Activated naive CD8-positive, alpha-beta T cell treated with anti-CD3 and anti-CD28 coated beads, Interleukin-2, amount 10 ng/mL, durations not matched to agents 7 days and 5 days (primary cell): ENCODE data around the gene CA7. TPM values are rescaled to one million over a fixed set of nuclear protein-coding genes. Genes with fewer than 3 reads are reported as not detected.

Source experiments
- ATAC-seq: fragments of 150-1000 bp; cut with Tn5 transposase; one replicate; pipeline ENCODE4 v1.10.0; 2021; ENCODE audit warnings: low read depth, moderate library complexity
- POLR2A ChIA-PET: fragments of 350-600 bp; sonication (Branson Sonifier 250); formaldehyde crosslinking; loops from one replicate; lab custom pipeline; 2021; ENCODE audit warnings: antibody characterized with exemption; lab: Charles Lee
- DNase-seq: peaks from one replicate; pipeline ENCODE4 v3.0.0; 2021
- H3K27ac Mint-ChIP-seq: one replicate; pipeline ENCODE4 v1.8.0; 2022; ENCODE audit warnings: mild to moderate bottlenecking, mixed read lengths
- H3K27me3 Mint-ChIP-seq: one replicate; pipeline ENCODE4 v1.8.0; 2022; ENCODE audit warnings: mild to moderate bottlenecking, moderate library complexity, mixed read lengths
- H3K36me3 Mint-ChIP-seq: one replicate; pipeline ENCODE4 v1.8.0; 2021; ENCODE audit warnings: mild to moderate bottlenecking, mixed read lengths
- H3K4me1 Mint-ChIP-seq: one replicate; pipeline ENCODE4 v1.8.0; 2021; ENCODE audit warnings: mixed read lengths
- H3K4me3 Mint-ChIP-seq: one replicate; pipeline ENCODE4 v1.8.0; 2022; ENCODE audit warnings: mild to moderate bottlenecking, moderate library complexity, mixed read lengths
- H3K9me3 Mint-ChIP-seq: one replicate; pipeline ENCODE4 v1.8.0; 2021; ENCODE audit warnings: mixed read lengths
- total RNA-seq, 2 experiments: library from RNA; stranded (reverse); gene quantifications; one replicate each; pipeline ENCODE4 v1.2.3, GENCODE V29; 2021

Gene CA7
- total RNA-seq, 2 experiments from 2014 or later, result not detected

DNA sequence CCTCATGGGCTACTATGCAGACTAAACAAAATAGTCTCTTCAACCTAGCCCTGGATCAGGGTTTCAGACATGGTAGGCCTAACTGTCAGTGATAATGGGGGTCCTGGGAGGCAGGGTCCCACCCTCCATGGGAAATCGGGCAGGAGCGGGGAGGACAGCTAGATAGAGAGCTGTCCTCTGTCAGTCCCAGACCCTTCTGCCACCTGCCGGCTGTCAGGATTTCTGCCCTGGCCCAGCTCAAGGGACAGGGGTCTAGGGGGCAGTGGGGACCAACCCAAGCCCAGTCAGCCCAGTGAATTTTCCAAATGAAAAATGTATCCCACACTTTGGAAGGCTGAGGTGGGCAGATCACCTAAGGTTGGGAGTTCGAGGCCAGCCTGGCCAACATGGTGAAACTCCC lies 5.3 kb downstream of the CA7 start:
- no peak overlapping the region for H3K27ac Mint-ChIP-seq
- H3K4me3 Mint-ChIP-seq, result no peak overlapping the region
- POLR2A ChIA-PET, result no interaction called here
- no peak for DNase-seq
- no peaks in the 10 kb centered on the region for H3K36me3 Mint-ChIP-seq
- peaks cover 16% of the 10 kb centered on the region for H3K4me1 Mint-ChIP-seq
- H3K9me3 Mint-ChIP-seq, result no peaks in the 10 kb centered on the region
- peaks cover 21% of the 10 kb centered on the region for H3K27me3 Mint-ChIP-seq
- no peak for ATAC-seq

GRCh38 chr16:66850115-66850815 lies 6.1 kb downstream of the CA7 start:
- DNase-seq, result no peak
- Mint-ChIP-seq H3K27ac (no peak overlapping the region), H3K27me3 (peaks cover 16% of the 10 kb centered on the region), H3K4me1 (peaks cover 12% of the 10 kb centered on the region), H3K9me3 (no peaks in the 10 kb centered on the region), H3K4me3 (no peak overlapping the region), H3K36me3 (no peaks in the 10 kb centered on the region)
- no peak for ATAC-seq
- POLR2A ChIA-PET, result no interaction called here

DNA sequence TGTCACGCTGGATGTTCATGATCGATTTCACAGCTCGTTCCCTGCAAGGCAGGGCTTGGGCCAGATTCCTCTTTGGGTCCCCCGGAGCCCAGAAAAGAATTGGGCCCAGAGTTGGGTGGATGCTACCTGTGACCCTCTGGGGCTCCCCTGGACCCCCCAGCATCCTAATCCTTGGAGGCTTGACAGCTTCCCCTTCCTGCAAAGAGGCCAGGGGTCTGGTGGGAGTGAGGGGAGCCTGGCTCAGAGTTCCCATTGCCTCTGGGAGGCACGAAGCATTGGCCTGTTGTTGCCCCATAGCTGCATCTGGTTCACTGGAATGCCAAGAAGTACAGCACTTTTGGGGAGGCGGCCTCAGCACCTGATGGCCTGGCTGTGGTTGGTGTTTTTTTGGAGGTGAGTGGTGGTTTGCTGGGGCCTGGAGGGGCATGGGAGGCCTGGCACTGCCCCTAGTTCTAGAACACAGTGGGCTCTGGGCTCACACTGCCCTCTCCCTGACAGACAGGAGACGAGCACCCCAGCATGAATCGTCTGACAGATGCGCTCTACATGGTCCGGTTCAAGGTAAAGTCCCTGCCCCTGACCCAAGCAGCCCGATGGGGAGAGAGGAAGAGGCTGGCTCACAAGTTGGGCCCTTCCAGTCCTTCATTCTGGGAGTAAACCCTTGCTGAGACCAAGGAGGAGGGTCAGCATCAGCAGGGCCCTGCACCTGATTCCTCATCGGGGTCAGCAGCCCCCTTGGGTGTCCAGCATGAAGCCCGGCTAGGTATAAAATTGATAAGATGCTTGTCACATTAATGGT lies 7.2 kb downstream of the CA7 start:
- POLR2A ChIA-PET, result no interaction called here
- Mint-ChIP-seq H3K4me1 (peaks cover 10% of the 10 kb centered on the region), H3K4me3 (no peak overlapping the region), H3K36me3 (no peaks in the 10 kb centered on the region), H3K27me3 (peaks cover 5% of the 10 kb centered on the region), H3K27ac (no peak overlapping the region), H3K9me3 (no peaks in the 10 kb centered on the region)
- ATAC-seq (no peak), DNase-seq (no peak)

GRCh38 chr16:66853261-66854139 lies 9.3 kb downstream of the CA7 start:
- H3K4me1 Mint-ChIP-seq, result peaks cover 3% of the 10 kb centered on the region
- no peak overlapping the region for H3K4me3 Mint-ChIP-seq
- H3K36me3 Mint-ChIP-seq, result no peaks in the 10 kb centered on the region
- peaks cover under 1% of the 10 kb centered on the region for H3K27me3 Mint-ChIP-seq
- no peak overlapping the region for H3K27ac Mint-ChIP-seq
- ATAC-seq (no peak), DNase-seq (no peak)
- POLR2A ChIA-PET, result interaction anchor here (0.5 kb wide), 1 partner anchor 50 kb away, joined by 3 read pairs; no protein-coding TSS in a partner anchor
- no peaks in the 10 kb centered on the region for H3K9me3 Mint-ChIP-seq

DNA sequence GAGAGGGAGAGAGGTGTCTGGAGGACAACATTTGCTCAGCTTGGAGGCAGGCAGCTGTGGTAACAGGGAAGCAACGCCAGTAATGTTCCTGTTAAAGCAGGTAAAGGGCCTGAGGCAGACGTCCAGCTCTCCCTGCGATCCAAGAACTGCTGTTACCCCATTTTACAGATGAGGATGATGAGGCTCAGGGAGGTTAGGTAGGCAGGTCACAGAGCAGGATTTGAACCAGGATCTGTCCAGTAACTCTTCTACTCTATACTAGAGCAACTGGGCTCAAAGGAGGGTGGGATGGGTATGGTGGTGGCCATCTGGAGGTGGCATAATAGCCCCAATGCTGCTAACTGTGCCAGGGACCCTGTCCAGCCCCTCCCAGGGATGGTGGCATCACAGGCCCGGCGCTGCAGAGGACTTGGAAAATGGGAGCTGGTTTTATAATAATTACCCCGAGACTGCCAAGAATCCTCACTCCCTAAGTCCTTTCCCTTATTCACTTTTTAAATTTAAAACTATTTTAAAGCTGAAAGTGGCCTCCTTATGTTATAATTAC lies 12.0 kb downstream of the CA7 start:
- Mint-ChIP-seq H3K27ac (no peak overlapping the region), H3K27me3 (no peaks in the 10 kb centered on the region), H3K36me3 (no peaks in the 10 kb centered on the region), H3K4me3 (no peak overlapping the region), H3K9me3 (no peaks in the 10 kb centered on the region), H3K4me1 (peaks cover 2% of the 10 kb centered on the region)
- no peak for ATAC-seq
- POLR2A ChIA-PET, result interaction anchor here (1.3 kb wide), 1 partner anchor 105 kb away, joined by 3 read pairs; no protein-coding TSS in a partner anchor
- DNase-seq, result no peak

DNA sequence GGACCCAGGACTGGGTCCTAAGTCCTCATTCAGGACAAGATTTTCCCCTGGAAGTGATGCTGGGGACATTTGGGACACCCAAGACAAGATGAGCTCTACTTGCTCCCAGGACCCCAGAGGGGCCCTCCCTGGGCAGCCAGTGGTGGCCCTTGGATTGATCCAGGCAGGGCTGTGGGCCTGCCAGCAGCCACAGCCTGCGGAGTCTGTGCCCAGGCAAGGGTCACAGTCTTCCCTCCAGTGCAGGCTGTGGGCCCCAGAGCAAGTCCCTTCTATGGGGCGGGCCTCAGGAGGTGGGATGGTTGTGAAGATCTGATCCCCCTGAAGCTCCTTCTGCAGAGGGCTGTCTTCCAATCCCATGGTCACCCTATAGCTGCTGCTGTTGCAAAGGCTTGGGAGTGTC lies 12.6 kb downstream of the CA7 start:
- POLR2A ChIA-PET, result interaction anchor here (1.3 kb wide), 1 partner anchor 106 kb away, joined by 3 read pairs; no protein-coding TSS in a partner anchor
- no peaks in the 10 kb centered on the region for H3K9me3 Mint-ChIP-seq
- H3K27me3 Mint-ChIP-seq, result no peaks in the 10 kb centered on the region
- no peak for DNase-seq
- H3K4me3 Mint-ChIP-seq, result no peak overlapping the region
- H3K27ac Mint-ChIP-seq, result no peak overlapping the region
- peaks cover 2% of the 10 kb centered on the region for H3K4me1 Mint-ChIP-seq
- H3K36me3 Mint-ChIP-seq, result no peaks in the 10 kb centered on the region
- ATAC-seq, result no peak

GRCh38 chr16:66857437-66857836 lies 13.2 kb downstream of the CA7 start:
- Mint-ChIP-seq H3K9me3 (no peaks in the 10 kb centered on the region), H3K27me3 (no peaks in the 10 kb centered on the region), H3K4me1 (peaks cover 2% of the 10 kb centered on the region), H3K27ac (no peak overlapping the region), H3K36me3 (no peaks in the 10 kb centered on the region), H3K4me3 (no peak overlapping the region)
- POLR2A ChIA-PET, result interaction anchor here (1.3 kb wide), 1 partner anchor 107 kb away, joined by 3 read pairs; no protein-coding TSS in a partner anchor
- no peak for ATAC-seq
- DNase-seq, result no peak

DNA sequence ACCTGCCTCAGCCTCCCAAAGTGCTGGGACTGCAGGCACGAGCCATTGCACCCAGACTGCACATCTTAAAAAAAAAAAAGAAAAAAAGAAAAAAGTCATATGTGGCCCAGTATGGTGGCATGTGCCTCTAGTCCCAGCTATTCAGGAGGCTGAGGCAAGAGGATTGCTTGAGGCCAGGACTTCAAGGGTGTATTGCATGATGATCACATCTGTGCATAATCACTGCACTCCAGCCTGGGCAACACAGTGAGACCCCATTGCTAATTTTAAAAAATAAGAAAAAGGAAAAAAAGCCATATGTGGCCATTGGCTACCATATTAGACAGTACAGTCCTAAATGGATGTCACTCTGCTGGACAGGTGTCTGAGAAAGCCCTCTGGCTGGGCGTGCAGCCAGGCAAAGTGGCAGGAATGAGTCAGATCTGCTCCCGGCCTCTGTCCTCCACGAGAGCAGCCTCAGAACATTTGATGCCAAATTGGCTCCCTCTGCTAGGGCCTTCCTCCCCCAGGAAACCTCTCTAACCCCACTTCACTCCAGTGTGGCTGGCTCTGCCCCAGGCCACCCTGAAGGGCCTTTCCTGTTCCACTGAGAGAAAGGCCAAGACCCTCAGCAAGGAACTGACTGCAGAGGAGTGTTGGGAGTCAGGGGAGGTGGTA lies 14.7 kb downstream of the CA7 start:
- ATAC-seq, result no peak
- Mint-ChIP-seq H3K4me1 (no peaks in the 10 kb centered on the region), H3K27me3 (no peaks in the 10 kb centered on the region), H3K27ac (no peak overlapping the region), H3K4me3 (no peak overlapping the region), H3K9me3 (no peaks in the 10 kb centered on the region), H3K36me3 (no peaks in the 10 kb centered on the region)
- POLR2A ChIA-PET, result interaction anchor here (0.7 kb wide), 1 partner anchor 88 kb away, joined by 6 read pairs; no protein-coding TSS in a partner anchor
- DNase-seq, result no peak

DNA sequence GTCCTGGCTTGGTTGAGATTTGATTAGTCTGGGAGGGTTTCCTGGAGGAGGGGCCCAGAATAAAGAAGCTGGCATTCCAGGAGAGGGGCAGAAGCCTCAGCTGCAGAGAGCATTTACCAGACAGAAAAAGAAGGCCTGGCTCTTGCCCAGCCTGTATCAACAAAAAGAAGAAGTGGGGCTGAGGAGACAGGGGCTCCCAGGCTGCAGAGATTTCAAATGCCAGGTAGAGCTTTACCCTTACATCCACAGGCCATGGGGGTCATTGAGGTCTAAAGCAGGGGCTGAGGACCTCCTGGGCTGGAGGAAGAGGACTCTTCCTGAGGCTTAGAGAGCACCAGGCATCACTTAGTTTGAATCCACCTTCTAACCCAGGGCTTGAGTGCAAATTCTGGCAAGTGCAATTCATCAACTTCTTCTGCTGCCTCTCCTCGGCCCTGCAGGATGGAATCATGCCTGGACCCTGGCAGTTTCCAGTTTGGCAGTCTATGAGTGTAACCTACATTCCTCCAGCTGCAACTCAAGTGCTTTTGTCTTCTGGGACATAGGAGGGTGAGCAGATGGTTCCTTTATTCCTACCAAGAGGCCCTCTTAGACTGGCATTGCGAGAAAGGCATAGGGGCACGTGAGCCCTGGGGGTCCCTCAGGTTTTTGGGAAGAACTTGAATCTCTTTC lies 15.3 kb downstream of the CA7 start:
- H3K9me3 Mint-ChIP-seq, result no peaks in the 10 kb centered on the region
- no peaks in the 10 kb centered on the region for H3K36me3 Mint-ChIP-seq
- H3K27ac Mint-ChIP-seq, result no peak overlapping the region
- H3K27me3 Mint-ChIP-seq, result no peaks in the 10 kb centered on the region
- no peak for ATAC-seq
- H3K4me3 Mint-ChIP-seq, result no peak overlapping the region
- POLR2A ChIA-PET, result no interaction called here
- no peaks in the 10 kb centered on the region for H3K4me1 Mint-ChIP-seq
- DNase-seq, result no peak

GRCh38 chr16:66862023-66862520 lies 17.9 kb downstream of the CA7 start:
- DNase-seq (peak; percentile 15), ATAC-seq (no peak)
- Mint-ChIP-seq H3K27ac (no peak overlapping the region), H3K4me3 (no peak overlapping the region), H3K9me3 (no peaks in the 10 kb centered on the region), H3K27me3 (no peaks in the 10 kb centered on the region), H3K36me3 (no peaks in the 10 kb centered on the region), H3K4me1 (no peaks in the 10 kb centered on the region)
- POLR2A ChIA-PET, result no interaction called here

- H3K4me1 Mint-ChIP-seq, result peaks cover 1% of the 10 kb centered on the region
- POLR2A ChIA-PET, result no interaction called here
Observed at GRCh38 chr16:66863707-66864106, 19.5 kb downstream of the CA7 start.

DNA sequence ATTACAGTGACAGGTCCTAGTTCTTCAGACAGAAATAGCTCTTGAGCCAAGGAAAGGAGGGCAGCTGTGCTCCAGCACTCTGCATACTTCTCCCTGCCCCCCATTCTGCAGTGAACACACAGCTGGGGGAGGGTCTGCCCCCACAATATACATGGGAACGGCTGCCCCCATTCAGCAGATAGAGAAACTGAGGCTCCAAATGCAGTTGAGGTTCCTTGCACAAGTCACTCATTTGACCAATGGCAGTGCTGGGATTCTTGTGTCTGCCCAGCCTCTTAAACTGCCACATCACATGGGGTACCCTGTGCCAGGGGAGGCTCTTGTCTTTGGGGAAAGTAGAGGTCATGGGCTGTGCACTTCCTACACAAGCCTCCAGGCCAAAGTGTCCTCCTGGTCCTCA lies 25.2 kb downstream of the CA7 start:
- Mint-ChIP-seq H3K4me3 (no peak overlapping the region), H3K27ac (no peak overlapping the region), H3K36me3 (no peaks in the 10 kb centered on the region), H3K4me1 (peaks cover 18% of the 10 kb centered on the region), H3K27me3 (peaks cover 2% of the 10 kb centered on the region), H3K9me3 (no peaks in the 10 kb centered on the region)
- DNase-seq (no peak), ATAC-seq (no peak)
- POLR2A ChIA-PET, result interaction anchor here (1.6 to 4.2 kb wide), 2 partner anchors 11 to 39 kb away, joined by 3 to 39 read pairs; partner anchors contain the start of genes NAE1 and PDP2

More at GRCh38 chr16:66863707-66864106, 19.5 kb downstream of the CA7 start:
- H3K9me3 Mint-ChIP-seq, result no peaks in the 10 kb centered on the region
- no peaks in the 10 kb centered on the region for H3K36me3 Mint-ChIP-seq
- H3K27me3 Mint-ChIP-seq, result peaks cover 2% of the 10 kb centered on the region
- DNase-seq, result no peak
- no peak overlapping the region for H3K4me3 Mint-ChIP-seq
- no peak for ATAC-seq
- H3K27ac Mint-ChIP-seq, result no peak overlapping the region
